Hypothalamus (tissue), 51 donors: ENCODE results near the gene SLC35D1.
A peak's percentile ranks its signal among the peaks of the same experiment; 100 is the strongest.
"Not testable (repeated sequence)": the region's sequence is repeated elsewhere in the genome, so short reads cannot be mapped to it uniquely, and the experiment has no call there.

Experiments
- DNase-seq, 51 donors: peaks; one replicate each; lab custom pipeline; 2025; lab: John Stamatoyannopoulos, UW

Gene SLC35D1

DNA sequence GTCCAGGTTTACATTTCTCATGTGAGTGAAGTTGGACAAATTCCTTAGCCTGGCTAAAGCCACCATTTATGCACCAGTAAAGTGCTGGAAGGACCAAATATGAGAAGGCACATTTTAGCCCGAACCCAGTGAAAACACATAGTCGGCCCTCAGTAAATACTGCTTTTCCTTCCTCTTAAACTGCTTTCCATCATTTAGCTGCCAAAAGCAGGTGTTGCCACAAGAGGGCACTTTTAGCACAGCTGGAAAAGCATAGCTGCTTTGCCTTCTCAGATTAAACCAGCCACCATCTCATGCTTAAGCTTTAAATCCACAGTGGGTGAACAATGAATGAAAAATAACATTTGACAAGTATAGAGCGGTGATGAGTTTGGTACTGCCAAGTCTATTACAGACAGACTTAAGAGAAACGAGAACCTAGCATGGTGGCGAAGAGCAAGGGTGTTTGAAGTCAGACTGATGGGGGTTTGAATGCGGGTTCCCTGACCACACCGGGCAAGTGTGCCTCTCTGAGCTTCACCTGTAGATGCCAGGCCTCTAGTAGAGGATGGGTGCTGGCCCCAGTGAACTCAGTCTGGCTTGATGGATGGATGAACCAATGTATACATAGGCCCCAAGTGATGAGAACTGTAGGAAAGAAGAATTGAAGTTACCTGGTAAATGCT lies 57.8 kb downstream of the SLC35D1 start:
- peak in 30 of 51 donors; percentile 6 to 67 (median 38) for DNase-seq

DNA sequence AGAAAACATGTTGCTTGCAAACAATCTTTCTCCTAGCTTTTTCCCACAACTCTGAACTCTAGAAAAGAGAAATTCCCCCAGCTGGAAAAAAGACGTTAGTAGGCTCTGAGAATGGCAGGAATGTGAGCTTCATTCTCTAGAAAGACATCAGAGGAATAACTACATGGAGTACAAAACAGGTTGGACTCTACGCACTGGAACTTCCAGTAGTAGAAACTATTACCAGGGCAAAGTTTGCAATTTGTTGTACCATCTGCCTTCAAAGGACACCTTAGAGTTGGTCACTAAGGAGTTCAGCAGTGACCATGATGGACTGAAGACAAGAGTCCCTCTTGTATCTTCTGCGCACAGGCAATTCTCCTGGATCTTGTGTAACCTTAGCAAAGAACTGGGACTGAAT lies 60.9 kb downstream of the SLC35D1 start:
- no peak for DNase-seq

DNA sequence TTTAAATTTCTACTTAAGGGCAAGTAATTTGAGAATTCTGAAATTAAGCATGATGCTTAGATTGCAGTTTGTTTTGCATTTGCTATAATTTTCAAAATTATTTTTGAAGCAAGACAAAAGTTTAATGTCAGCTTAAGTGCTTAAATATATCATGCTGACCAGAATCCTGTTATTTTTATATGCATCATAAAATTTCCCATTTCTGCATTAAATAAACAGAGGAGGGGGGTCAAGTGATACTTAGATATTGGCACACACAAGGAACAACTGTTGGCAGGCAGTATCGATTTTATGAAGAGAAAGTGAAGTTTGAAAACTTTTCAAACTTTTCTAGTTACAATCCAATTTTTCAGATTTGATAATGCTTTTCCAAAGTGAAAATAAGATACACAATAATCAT lies 68.1 kb downstream of the SLC35D1 start:
- no peak for DNase-seq

DNA sequence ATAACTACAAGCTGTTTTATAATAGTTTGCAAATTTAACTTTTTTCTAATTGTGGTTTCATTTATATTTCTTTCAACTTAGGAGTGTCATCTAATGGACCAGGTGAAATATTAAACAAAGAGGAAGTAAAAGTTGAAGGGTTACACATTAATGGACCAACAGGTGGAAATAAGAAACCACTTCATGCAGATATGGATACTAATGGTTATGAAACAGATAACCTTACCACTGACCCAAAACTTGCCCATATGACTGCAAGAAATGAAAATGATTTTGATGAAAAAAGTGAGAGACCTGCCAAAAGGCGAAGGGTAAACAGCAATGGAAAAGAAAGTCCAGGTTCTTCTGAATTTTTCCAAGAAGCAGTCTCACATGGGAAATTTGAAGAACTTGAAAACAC lies 69.5 kb downstream of the SLC35D1 start:
- DNase-seq: no peak

DNA sequence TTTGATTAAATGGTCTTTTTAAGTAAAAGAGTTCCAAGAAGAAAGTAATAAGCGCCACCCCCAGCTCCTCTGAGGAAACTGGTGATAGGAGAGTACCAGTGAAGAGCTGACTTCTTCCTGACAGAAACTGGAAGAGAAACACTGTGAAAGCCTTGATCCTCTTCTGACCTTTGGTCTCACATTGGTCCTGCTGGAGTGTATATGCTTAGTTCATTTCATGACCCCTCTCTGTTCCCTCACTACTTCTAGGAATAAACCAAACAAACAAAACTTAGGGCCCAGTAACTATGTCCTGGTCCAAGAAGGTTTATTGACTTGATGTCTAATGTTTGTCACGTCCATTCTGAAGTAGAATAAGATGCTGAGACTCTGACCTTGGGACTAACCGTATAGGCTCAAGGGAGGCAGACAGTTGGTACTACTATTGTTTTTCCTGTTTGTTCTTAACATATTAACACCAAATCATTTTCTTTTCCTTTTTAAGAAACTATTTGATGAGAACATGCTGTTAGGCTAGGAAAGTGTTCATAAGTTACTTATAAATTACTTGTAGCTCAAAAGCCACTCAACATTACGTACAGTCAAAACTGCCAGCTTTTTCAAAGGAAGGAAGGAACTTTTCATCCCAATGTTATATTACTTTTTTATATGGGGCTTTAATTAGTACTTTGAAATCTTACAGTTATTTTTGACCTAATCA lies 71.2 kb downstream of the SLC35D1 start:
- no peak for DNase-seq

DNA sequence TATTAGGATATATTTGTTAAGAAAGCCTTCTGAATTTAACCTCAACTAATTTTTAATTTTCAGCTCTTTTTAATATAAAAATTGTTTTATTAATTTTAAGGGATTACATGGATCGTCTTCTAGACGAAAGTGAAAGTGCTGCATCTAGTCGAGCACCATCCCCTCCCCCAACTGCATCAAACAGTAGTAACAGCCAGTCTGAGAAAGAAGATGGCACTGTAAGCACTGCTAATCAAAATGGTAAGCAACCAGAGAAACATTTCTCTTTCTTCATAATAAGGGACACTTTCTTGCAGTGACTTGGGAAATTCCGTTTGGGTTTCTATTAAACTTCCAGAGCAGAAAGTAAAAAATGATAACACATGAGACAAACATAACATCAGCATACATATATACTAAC lies 72.3 kb downstream of the SLC35D1 start:
- DNase-seq: peak in 24 of 51 donors; percentile 4 to 59 (median 26)

DNA sequence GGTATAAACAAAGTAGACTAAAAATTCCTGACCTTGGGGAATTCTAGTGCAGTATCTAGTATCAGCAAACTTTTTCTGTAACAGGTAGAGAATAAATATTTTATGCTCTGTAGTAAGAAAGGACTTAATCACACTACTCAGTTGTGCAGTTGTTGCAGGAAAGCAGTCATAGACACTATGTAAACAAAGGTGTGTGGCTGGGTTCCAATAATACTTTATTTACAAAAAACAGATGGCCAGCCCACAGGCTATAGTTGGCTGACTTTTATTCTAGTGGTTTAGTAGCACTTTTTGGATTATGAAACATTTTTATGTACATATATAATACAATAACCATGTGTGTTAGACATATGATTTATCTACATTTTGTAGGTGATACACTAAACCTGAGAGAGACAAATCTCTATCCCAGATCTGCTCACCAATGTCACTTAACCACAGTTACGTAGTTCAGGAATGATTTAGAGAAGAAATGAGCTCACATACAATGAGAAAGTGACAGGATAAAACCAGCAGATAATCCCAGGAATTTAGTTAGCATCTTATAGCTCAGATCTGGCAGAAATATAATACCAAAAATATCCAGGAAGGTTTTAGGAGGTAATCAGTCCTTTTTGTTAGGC lies 73.1 kb downstream of the SLC35D1 start:
- no peak for DNase-seq

DNA sequence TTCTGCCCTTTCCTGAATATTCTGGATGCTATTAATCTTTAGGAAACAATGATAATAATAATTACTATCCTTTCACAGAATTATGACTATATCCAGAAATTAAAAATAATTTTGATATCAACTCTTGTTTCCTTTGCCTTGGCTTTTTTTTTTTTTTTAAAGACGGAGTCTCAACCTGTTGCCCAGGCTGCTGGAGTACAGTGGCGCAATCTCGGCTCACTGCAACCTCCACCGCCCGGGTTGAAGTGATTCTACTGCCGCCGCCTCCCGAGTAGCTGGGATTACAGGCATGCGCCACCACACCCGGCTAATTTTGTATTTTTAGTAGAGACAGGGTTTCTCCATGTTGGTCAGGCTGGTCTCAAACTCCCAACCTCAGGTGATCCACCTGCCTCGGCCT lies 74.3 kb downstream of the SLC35D1 start:
- DNase-seq: not testable (repeated sequence)

DNA sequence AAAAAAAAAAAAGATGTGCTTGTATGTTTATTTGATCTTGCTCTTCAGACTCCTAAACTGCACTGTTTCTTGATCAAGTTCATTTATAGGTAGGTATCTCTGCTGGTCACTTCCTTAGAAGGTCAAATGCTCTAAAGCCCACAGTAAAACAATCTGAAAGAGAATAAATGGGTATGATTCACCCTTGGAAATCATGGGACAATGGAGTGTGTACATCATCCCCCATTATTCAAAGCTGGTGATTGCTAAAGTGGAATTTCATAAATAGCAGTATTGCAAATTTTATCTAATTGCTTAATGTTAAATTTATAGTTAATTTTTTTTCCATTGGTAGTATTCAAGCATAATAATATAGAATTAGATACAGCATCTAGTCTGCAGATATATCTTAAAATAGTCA lies 75.7 kb downstream of the SLC35D1 start:
- no peak for DNase-seq

DNA sequence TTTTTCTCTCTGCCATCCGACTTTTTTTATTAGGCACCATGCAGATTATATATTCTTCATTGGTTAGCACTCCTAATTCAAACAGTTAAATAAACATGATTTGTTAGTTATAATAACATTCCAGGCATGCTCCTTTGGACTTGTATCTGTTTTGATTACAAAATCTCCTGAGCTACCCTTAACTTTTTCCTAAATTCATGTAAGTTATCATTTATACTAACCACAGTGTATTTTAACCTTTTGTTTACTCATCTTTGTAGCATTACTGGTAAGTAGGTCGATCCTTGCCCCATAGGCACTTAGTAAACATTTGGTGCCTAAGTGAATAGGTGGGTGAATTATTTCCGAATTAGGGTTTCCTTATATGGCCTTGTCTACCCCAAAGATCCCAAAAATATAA lies 85.4 kb downstream of the SLC35D1 start:
- no peak for DNase-seq

DNA sequence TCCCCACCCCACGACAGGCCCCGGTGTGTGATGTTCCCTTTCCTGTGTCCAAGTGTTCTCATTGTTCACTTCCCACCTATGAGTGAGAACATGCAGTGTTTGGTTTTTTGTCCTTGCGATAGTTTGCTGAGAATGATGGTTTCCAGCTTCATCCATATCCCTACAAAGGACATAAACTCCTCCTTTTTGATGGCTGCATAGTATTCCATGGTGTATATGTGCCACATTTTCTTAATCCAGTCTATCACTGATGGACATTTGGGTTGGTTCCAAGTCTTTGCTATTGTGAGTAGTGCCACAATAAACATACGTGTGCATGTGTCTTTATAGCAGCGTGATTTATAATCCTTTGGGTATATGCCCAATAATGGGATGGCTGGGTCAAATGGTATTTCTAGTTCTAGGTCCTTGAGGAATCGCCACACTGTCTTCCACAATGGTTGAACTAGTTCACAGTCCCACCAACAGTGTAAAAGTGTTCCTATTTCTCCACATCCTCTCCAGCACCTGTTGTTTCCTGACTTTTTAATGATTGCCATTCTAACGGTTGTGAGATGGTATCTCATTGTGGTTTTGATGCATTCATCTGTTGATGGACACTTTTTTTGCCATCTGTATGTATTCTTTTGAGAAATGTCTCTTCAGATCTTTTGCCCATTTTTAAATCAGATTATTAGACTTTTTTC lies 87.6 kb downstream of the SLC35D1 start:
- not testable (repeated sequence) for DNase-seq

DNA sequence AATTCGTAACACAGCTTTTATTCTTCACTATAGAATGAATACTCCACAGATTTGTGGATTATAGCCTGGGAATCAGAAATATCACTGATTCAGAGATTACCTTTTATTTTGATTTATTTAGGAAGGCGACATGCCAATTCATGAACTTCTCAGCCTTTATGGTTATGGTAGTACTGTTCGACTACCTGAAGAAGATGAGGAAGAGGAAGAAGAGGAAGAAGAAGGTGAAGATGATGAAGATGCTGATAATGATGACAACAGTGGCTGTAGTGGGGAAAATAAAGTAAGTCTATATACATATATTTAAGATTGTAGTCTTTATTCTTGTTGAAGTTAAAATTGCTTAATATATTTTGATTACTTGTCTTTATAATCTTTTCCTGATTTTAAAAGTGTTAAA lies 96.0 kb downstream of the SLC35D1 start:
- DNase-seq: no peak

DNA sequence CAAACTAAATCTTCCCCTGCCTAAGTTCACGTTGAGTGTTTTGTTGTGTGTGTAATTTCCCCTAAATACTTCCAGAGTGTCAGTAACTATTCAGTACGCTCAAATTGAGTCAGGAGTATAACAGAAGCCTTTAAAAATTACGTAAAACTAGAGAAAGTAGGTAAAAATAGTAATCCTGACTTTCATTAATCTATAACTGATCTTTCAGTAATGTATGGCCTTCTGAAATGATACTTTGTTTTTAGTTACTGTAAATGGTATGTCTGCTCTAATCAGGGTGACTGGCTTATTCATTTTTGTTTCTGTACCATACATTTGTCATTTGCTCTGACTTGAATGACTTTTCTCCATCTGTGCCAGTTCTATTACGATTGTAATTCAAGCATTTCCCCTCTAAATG lies 99.7 kb downstream of the SLC35D1 start:
- DNase-seq: no peak

DNA sequence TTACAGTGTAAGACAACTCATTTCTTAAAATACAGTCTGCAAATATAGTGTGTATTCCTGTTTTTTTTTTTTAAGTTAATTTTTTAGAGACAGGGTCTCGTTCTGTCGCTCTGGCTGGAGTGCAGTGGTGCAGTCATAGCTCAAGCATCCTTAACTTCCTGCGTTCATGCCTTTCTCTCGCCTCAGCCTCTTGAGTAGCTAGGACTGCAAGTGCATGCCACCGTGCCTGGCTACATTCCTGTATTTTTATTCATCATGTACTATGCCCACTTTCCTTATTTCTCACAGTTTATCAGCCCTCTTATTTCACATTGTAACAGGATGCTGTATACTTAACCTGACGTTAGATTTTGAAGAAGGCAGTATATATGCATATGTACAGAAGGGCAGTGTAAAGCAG lies 102.4 kb downstream of the SLC35D1 start:
- DNase-seq: no peak
